A549 (cell line): ENCODE data around the gene C5orf15. TPM values are rescaled to one million over a fixed set of nuclear protein-coding genes. Genes with fewer than 3 reads are reported as not detected.
A peak's percentile ranks its signal among the peaks of the same experiment; 100 is the strongest.
"Not testable (repeated sequence)": the region's sequence is repeated elsewhere in the genome, so short reads cannot be mapped to it uniquely, and the experiment has no call there.

Source experiments
- ATAC-seq, 2 experiments: fragments of 200-7000 bp in 1 of 2; fragments of >200 bp in 1 of 2; cut with Nextera tagmentation in 1 of 2; cut with Tn5 transposase in 1 of 2; 3 replicates each; pipeline versions ENCODE4 v1.8.0 to v1.9.1; 2018 to 2020; ENCODE audit warnings: mild to moderate bottlenecking in 1 of 2, moderate library complexity in 1 of 2
- CTCF ChIA-PET: fragments of 300-600 bp; sonication (Branson Sonifier 250); formaldehyde crosslinking; extraction: SDS; loops from one replicate; lab custom pipeline; 2021; ENCODE audit warnings: antibody characterized with exemption, inconsistent platforms; lab: Yijun Ruan, JAX
- POLR2A ChIA-PET: fragments of 350-600 bp; formaldehyde crosslinking; extraction: SDS; loops from one replicate; lab custom pipeline; 2021; ENCODE audit warnings: antibody characterized with exemption, inconsistent platforms; lab: Yijun Ruan, JAX
- DNase-seq, 2 experiments: peaks; one replicate each; pipeline versions ENCODE4 v3.0.0 to v3.0.0-alpha.2; 2011 to 2016; ENCODE audit warnings: low read depth in 1 of 2, low spot score in 1 of 2
- FAIRE-seq: peaks from 2 replicates; lab custom pipeline; 2011; peaks lifted over from hg19 to GRCh38; lab: Jason Lieb, UNC
- H3K27ac ChIP-seq, 2 experiments: fragments of >200 bp; sonication (Bioruptor Twin); formaldehyde crosslinking; 3 replicates each; pipeline ENCODE4 v1.5.1; 2016 to 2017
- H3K4me1 ChIP-seq: fragments of >200 bp; sonication (Bioruptor Twin); formaldehyde crosslinking; 3 replicates; pipeline ENCODE4 v1.6.1; 2016
- H3K4me2 ChIP-seq: fragments of >200 bp; sonication (Bioruptor Twin); formaldehyde crosslinking; 3 replicates; pipeline ENCODE4 v1.6.1; 2016
- H3K4me3 ChIP-seq: fragments of >200 bp; sonication (Bioruptor Twin); formaldehyde crosslinking; 3 replicates; pipeline ENCODE4 v1.5.1; 2016
- H3K9me3 ChIP-seq: fragments of >200 bp; sonication (Bioruptor Twin); formaldehyde crosslinking; 3 replicates; pipeline ENCODE4 v1.6.1; 2016
- BHLHE40 ChIP-seq: IDR thresholded peaks from 2 replicates; pipeline ENCODE4 v1.6.1; 2012; ENCODE audit warnings: low read depth, low read length, inconsistent platforms
- CEBPB ChIP-seq, 2 experiments: fragments of >200 bp in 1 of 2; sonication (Bioruptor Twin) in 1 of 2; formaldehyde crosslinking in 1 of 2; IDR thresholded peaks; 2 replicates each; pipeline ENCODE4 v1.6.1; 2012 to 2016
- CHD2 ChIP-seq: fragments of 150-350 bp; IDR thresholded peaks from 2 replicates; pipeline ENCODE4 v1.6.1; 2014; ENCODE audit warnings: low read length; ENCODE audit not compliant: partially characterized antibody
- EHF ChIP-seq: fragments of 250-450 bp; sonication (Bioruptor Pico); IDR thresholded peaks from 2 replicates; pipeline ENCODE4 v1.5.0; 2020; ENCODE audit warnings: mild to moderate bottlenecking
- EHMT2 ChIP-seq: fragments of 200-600 bp; sonication (generic); IDR thresholded peaks from 2 replicates; pipeline ENCODE4 v1.6.1; 2016; ENCODE audit warnings: antibody characterized with exemption, low read depth, mild to moderate bottlenecking, moderate library complexity
- EP300 ChIP-seq, 2 experiments: fragments of >200 bp; sonication (Bioruptor Twin); formaldehyde crosslinking; IDR thresholded peaks; 2 replicates in 1 of 2; 3 replicates in 1 of 2; pipeline ENCODE4 v1.6.1; 2016 to 2017
- FOSB ChIP-seq: fragments of 250-450 bp; sonication (Bioruptor Pico); IDR thresholded peaks from 2 replicates; pipeline ENCODE4 v1.5.0; 2020; ENCODE audit warnings: mild to moderate bottlenecking, moderate library complexity
- HOXA7 ChIP-seq: fragments of 250-450 bp; sonication (Bioruptor Pico); IDR thresholded peaks from 2 replicates; pipeline ENCODE4 v1.5.0; 2020; ENCODE audit warnings: mild to moderate bottlenecking, moderate library complexity
- JUNB ChIP-seq: fragments of >200 bp; sonication (Bioruptor Twin); formaldehyde crosslinking; IDR thresholded peaks from 2 replicates; pipeline ENCODE4 v1.6.1; 2016
- KDM1A ChIP-seq: fragments of 200-600 bp; sonication (generic); IDR thresholded peaks from 2 replicates; pipeline ENCODE4 v1.6.1; 2016; ENCODE audit warnings: low read depth, mild to moderate bottlenecking
- MYC ChIP-seq: IDR thresholded peaks from 2 replicates; pipeline ENCODE4 v1.6.1; 2012; ENCODE audit warnings: mild to moderate bottlenecking, inconsistent platforms, low read length, improper control_type of control experiment, borderline replicate concordance
- NPAS2 ChIP-seq: fragments of 250-450 bp; sonication (Bioruptor Pico); IDR thresholded peaks from 2 replicates; pipeline ENCODE4 v1.8.0; 2022; ENCODE audit warnings: mild to moderate bottlenecking, moderate library complexity, borderline replicate concordance
- NR3C1 ChIP-seq: fragments of >200 bp; sonication (Bioruptor Twin); formaldehyde crosslinking; IDR thresholded peaks from 3 replicates; pipeline ENCODE4 v1.6.1; 2017
- PHF8 ChIP-seq: fragments of 200-600 bp; sonication (generic); IDR thresholded peaks from 2 replicates; pipeline ENCODE4 v1.6.1; 2016; ENCODE audit warnings: low read depth, mild to moderate bottlenecking, antibody characterized with exemption, moderate library complexity, borderline replicate concordance
- RARB ChIP-seq: fragments of 250-450 bp; sonication (Bioruptor Pico); IDR thresholded peaks from 2 replicates; pipeline ENCODE4 v1.8.0; 2021; ENCODE audit warnings: mild to moderate bottlenecking, moderate library complexity
- RCOR1 ChIP-seq: fragments of 150-350 bp; IDR thresholded peaks from 2 replicates; pipeline ENCODE4 v1.6.1; 2014; ENCODE audit warnings: antibody characterized with exemption, low read length, low read depth
- RFX5 ChIP-seq: fragments of 450-650 bp; IDR thresholded peaks from 2 replicates; pipeline ENCODE4 v1.7.1; 2014; ENCODE audit warnings: antibody characterized with exemption, mild to moderate bottlenecking, moderate library complexity
- ZNF302 ChIP-seq: fragments of 250-450 bp; sonication (Bioruptor Pico); IDR thresholded peaks from 2 replicates; pipeline ENCODE4 v1.9.0; 2021; ENCODE audit warnings: inconsistent platforms, mild to moderate bottlenecking, moderate library complexity
- WGBS: methylation state at CpG from one replicate; pipeline ENCODE4 v1.1.6; 2017; ENCODE audit errors: missing lambda C conversion rate; 5-methylcytosine and 5-hydroxymethylcytosine counted together
- polyA plus RNA-seq, 4 experiments: library from polyadenylated mRNA; depleted of rRNA in 3 of 4; stranded (reverse); fragments of >200 nt; fragmentation: RNase III in 1 of 4; extraction: RNeasy Plus Mini Kit Qiagen cat#74134 plus additional on column Dnase treatment in 1 of 4; gene quantifications; 2 replicates in 3 of 4; 3 replicates in 1 of 4; pipeline ENCODE4 v1.2.3, GENCODE V29; 2011 to 2017
- TF ChIP-seq, protein P1 (sequence below): IDR thresholded peaks from 2 replicates; pipeline ENCODE4 v1.6.1; 2012; ENCODE audit warnings: low read depth, borderline replicate concordance
- TF ChIP-seq, protein P2 (sequence below): fragments of >200 bp; sonication (Bioruptor Twin); formaldehyde crosslinking; IDR thresholded peaks from 3 replicates; pipeline ENCODE4 v1.5.1; 2016
- TF ChIP-seq, protein P3 (sequence below): fragments of 250-450 bp; sonication (Bioruptor Pico); IDR thresholded peaks from 2 replicates; pipeline ENCODE4 v1.5.0; 2020; ENCODE audit warnings: low read depth, mild to moderate bottlenecking, moderate library complexity
- TF ChIP-seq, protein P4 (sequence below): fragments of >200 bp; sonication (Bioruptor Twin); formaldehyde crosslinking; IDR thresholded peaks from 2 replicates; pipeline ENCODE4 v1.6.1; 2016
- TF ChIP-seq, protein P5 (sequence below): fragments of 250-450 bp; sonication (Bioruptor Pico); IDR thresholded peaks from 2 replicates; pipeline ENCODE4 v1.5.0; 2021; ENCODE audit warnings: mild to moderate bottlenecking, moderate library complexity, borderline replicate concordance

The C5orf15 gene
- polyA plus RNA-seq, 2 of the 4 experiments (the other 2 are of a cell fraction) = 92.9 to 126 TPM

DNA sequence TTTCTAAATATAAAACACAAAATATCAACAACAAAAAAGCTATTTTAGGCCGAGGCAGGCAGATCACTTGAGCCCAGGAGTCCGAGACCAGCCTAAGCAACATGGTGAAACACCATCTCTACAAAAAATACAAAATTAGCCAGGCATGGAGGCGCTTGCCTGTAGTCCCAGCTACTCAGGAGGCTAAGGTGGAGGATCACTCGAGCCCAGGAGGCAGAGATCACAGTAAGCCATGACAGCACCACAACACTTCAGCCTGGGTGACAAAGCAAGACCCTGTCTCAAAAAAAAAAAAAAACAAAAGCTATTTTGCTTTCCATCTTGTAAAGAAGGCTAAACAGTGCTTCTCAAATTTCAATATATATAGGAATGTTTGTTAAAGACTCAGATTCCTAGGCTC lies 11.3 kb downstream of the C5orf15 start:
- TF ChIP-seq CHD2 = no peak
- no peak for TF ChIP-seq KDM1A
- TF ChIP-seq EP300 (IDR thresholded peaks at IDR 0.05) = no peak
- TF ChIP-seq, protein P1, sequence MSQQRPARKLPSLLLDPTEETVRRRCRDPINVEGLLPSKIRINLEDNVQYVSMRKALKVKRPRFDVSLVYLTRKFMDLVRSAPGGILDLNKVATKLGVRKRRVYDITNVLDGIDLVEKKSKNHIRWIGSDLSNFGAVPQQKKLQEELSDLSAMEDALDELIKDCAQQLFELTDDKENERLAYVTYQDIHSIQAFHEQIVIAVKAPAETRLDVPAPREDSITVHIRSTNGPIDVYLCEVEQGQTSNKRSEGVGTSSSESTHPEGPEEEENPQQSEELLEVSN = no peak
- TF ChIP-seq, protein P2, sequence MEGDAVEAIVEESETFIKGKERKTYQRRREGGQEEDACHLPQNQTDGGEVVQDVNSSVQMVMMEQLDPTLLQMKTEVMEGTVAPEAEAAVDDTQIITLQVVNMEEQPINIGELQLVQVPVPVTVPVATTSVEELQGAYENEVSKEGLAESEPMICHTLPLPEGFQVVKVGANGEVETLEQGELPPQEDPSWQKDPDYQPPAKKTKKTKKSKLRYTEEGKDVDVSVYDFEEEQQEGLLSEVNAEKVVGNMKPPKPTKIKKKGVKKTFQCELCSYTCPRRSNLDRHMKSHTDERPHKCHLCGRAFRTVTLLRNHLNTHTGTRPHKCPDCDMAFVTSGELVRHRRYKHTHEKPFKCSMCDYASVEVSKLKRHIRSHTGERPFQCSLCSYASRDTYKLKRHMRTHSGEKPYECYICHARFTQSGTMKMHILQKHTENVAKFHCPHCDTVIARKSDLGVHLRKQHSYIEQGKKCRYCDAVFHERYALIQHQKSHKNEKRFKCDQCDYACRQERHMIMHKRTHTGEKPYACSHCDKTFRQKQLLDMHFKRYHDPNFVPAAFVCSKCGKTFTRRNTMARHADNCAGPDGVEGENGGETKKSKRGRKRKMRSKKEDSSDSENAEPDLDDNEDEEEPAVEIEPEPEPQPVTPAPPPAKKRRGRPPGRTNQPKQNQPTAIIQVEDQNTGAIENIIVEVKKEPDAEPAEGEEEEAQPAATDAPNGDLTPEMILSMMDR = no peak
- TF ChIP-seq, protein P3, sequence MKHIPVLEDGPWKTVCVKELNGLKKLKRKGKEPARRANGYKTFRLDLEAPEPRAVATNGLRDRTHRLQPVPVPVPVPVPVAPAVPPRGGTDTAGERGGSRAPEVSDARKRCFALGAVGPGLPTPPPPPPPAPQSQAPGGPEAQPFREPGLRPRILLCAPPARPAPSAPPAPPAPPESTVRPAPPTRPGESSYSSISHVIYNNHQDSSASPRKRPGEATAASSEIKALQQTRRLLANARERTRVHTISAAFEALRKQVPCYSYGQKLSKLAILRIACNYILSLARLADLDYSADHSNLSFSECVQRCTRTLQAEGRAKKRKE = no peak
- TF ChIP-seq, protein P4, sequence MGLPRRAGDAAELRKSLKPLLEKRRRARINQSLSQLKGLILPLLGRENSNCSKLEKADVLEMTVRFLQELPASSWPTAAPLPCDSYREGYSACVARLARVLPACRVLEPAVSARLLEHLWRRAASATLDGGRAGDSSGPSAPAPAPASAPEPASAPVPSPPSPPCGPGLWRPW = no peak
- no peak for TF ChIP-seq EHF (CRISPR knock-in tag)
- no peak for TF ChIP-seq FOSB (CRISPR knock-in tag)
- no peak for TF ChIP-seq BHLHE40
- no peak for TF ChIP-seq RCOR1
- no peak for TF ChIP-seq RFX5
- no peak for TF ChIP-seq NPAS2 (CRISPR knock-in tag)
- TF ChIP-seq PHF8 = no peak
- no peak for TF ChIP-seq HOXA7 (CRISPR knock-in tag)
- no peak for TF ChIP-seq MYC
- no peak for TF ChIP-seq RARB
- no peak for TF ChIP-seq JUNB
- no peak for TF ChIP-seq CEBPB (IDR thresholded peaks at IDR 0.05)
- no peak for TF ChIP-seq ZNF302 (CRISPR knock-in tag)
- TF ChIP-seq, all 56 proteins: peak for 0
- WGBS = 90% methylated on average over 4 of the region's 4 CpGs
- CTCF ChIA-PET = interaction anchor here (1.2 to 2.5 kb wide), 2 partner anchors 9 to 12 kb away, joined by 3 to 7 read pairs; no protein-coding TSS in a partner anchor
- no peaks in the 10 kb centered on the region for H3K9me3 ChIP-seq
- H3K4me1 ChIP-seq = no peaks in the 10 kb centered on the region
- DNase-seq (no peak), FAIRE-seq (no peak), ATAC-seq (no peak)
- H3K4me3 ChIP-seq = no peak overlapping the region
- no peak overlapping the region for H3K4me2 ChIP-seq
- H3K27ac ChIP-seq = no peak overlapping the region
- POLR2A ChIA-PET = no interaction called here

DNA sequence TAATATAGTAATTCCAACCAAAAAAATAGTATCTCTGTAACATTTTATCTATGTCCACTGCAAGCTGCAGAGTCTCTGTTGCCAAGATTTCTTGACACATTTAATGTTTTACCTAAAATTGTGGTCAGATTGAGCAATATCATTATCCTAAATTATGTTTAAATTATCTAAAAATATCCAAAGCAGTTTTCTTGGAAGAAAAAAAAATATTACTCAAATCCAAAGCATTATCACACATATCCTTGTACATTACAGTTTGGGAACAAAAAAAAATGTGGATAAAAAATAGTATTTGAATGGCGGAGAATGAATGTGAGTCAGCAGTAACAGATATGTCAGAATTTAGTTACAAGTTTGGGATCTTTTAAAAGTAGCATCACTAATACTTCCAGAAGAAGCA lies 12.2 kb downstream of the C5orf15 start:
- H3K4me1 ChIP-seq, H3K4me3 ChIP-seq, DNase-seq, POLR2A ChIA-PET, FAIRE-seq, H3K27ac ChIP-seq, H3K4me2 ChIP-seq, ATAC-seq, H3K9me3 ChIP-seq: not testable (repeated sequence)
- 91% methylated on average over 1 of the region's 1 CpG for WGBS
- CTCF ChIA-PET = interaction anchor here (0.6 to 2.5 kb wide), 3 partner anchors 10 to 33 kb away, joined by 3 to 7 read pairs (median 3); no protein-coding TSS in a partner anchor

DNA sequence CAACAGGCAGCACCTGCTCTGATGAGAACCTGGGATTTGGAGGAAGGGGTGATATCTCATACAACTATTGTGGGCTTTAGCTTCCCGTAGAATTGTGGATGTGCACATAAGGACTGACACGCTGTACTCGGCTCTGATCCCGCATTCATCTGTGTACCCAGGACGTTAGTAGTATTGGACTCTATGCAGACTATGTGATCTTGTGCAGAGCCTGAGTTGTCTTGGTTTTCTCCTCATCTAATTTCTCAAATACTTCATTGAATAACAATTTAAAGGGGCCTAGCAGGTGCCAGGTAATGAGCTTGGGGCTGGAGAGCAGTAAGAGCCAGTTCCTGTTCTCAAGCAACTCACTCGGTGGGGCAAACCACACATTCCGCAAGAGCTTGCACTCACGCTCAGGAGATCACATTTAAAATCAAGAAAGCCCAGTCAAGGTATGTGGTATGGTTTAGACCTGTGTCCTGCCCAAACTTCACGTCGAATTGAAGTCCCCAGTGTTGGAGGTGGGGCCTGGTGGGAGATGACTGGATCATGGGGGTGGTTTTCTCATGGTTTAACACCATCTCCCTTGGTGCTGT lies 14.8 kb downstream of the C5orf15 start:
- no peaks in the 10 kb centered on the region for H3K4me1 ChIP-seq
- no peak overlapping the region for H3K27ac ChIP-seq
- DNase-seq (no peak), ATAC-seq (peak in 1 of 2 experiments; percentile 34; a peak in 2 of 6 replicates), FAIRE-seq (no peak)
- no peak overlapping the region for H3K4me3 ChIP-seq
- no peak for TF ChIP-seq NR3C1
- no peak for TF ChIP-seq EHMT2
- TF ChIP-seq, protein P5, sequence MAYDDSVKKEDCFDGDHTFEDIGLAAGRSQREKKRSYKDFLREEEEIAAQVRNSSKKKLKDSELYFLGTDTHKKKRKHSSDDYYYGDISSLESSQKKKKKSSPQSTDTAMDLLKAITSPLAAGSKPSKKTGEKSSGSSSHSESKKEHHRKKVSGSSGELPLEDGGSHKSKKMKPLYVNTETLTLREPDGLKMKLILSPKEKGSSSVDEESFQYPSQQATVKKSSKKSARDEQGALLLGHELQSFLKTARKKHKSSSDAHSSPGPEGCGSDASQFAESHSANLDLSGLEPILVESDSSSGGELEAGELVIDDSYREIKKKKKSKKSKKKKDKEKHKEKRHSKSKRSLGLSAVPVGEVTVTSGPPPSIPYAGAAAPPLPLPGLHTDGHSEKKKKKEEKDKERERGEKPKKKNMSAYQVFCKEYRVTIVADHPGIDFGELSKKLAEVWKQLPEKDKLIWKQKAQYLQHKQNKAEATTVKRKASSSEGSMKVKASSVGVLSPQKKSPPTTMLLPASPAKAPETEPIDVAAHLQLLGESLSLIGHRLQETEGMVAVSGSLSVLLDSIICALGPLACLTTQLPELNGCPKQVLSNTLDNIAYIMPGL (CRISPR knock-in tag) = no peak
- ChIA-PET POLR2A (no interaction called here), CTCF (interaction anchor here (0.6 to 3.2 kb wide), 5 partner anchors 9 to 86 kb away, joined by 3 to 18 read pairs (median 6); no protein-coding TSS in a partner anchor)
- no peak overlapping the region for H3K4me2 ChIP-seq
- WGBS = 94% methylated on average over 10 of the region's 10 CpGs
- H3K9me3 ChIP-seq = no peaks in the 10 kb centered on the region
